ENCODE data around the gene RBBP5.

GRCh38 chr1:205147191-205147835 lies 25.5 kb upstream of the RBBP5 start:
- TF ChIP-seq CTCF (IDR thresholded peaks at IDR 0.05; ENCODE audit: insufficient read depth, low read depth, low read length) (no peak), EZH2 (IDR thresholded peaks at IDR 0.05; ENCODE audit: insufficient read depth, low read length) (no peak)

All from astrocyte (in vitro differentiated cells and primary cell).